Endometrial microvascular endothelial cells (primary cell): ENCODE data around the gene MTF2. TPM values are rescaled to one million over a fixed set of nuclear protein-coding genes. Genes with fewer than 3 reads are reported as not detected.

Experiments
- in situ Hi-C: cut with HindIII; loops from 2 replicates; pipeline ENCODE4 v1.10.0; 2017; ENCODE audit warnings: low sequenced_read_pairs, low pct_unique_long_range_greater_than_20kb; ENCODE audit errors: inconsistent ontology term
- total RNA-seq: library from RNA; depleted of rRNA; stranded (reverse); fragments of >200 nt; gene quantifications from one replicate; pipeline ENCODE4 v1.2.3, GENCODE V29; 2015; ENCODE audit errors: inconsistent ontology term

Gene MTF2
- total RNA-seq, 1 donor from 2014 or later = 13.8 TPM

- in situ Hi-C loops = no loop called here
Measured at GRCh38 chr1:93080179-93080823, 1.2 kb downstream of the MTF2 start.

GRCh38 chr1:93081716-93082115 is 2.6 kb downstream of the MTF2 start:
- in situ Hi-C loops = no loop called here

GRCh38 chr1:93082313-93082712 is 3.2 kb downstream of the MTF2 start:
- in situ Hi-C loops = no loop called here

GRCh38 chr1:93083979-93084378 is 4.9 kb downstream of the MTF2 start:
- in situ Hi-C loops = no loop called here

GRCh38 chr1:93087532-93087931 is 8.4 kb downstream of the MTF2 start:
- in situ Hi-C loops = no loop called here

GRCh38 chr1:93093332-93094006 is 14.4 kb downstream of the MTF2 start:
- in situ Hi-C loops = no loop called here

- in situ Hi-C loops = no loop called here
Measured at GRCh38 chr1:93095804-93096585, 16.9 kb downstream of the MTF2 start.

GRCh38 chr1:93102142-93102541 is 23.1 kb downstream of the MTF2 start:
- in situ Hi-C loops = no loop called here

- in situ Hi-C loops = no loop called here
Measured at GRCh38 chr1:93106226-93106625, 27.1 kb downstream of the MTF2 start.

- in situ Hi-C loops = no loop called here
Measured at GRCh38 chr1:93107395-93107794, 28.3 kb downstream of the MTF2 start.

GRCh38 chr1:93108335-93108734 is 29.3 kb downstream of the MTF2 start:
- in situ Hi-C loops = no loop called here

- in situ Hi-C loops = no loop called here
Measured at GRCh38 chr1:93109578-93109977, 30.5 kb downstream of the MTF2 start.

- in situ Hi-C loops = no loop called here
Measured at GRCh38 chr1:93111065-93111464, 32.0 kb downstream of the MTF2 start.

GRCh38 chr1:93111561-93111960 is 32.5 kb downstream of the MTF2 start:
- in situ Hi-C loops = no loop called here

- in situ Hi-C loops = no loop called here
Measured at GRCh38 chr1:93113127-93113526, 34.0 kb downstream of the MTF2 start.

- in situ Hi-C loops = no loop called here
Measured at GRCh38 chr1:93114391-93114790, 35.3 kb downstream of the MTF2 start.

- in situ Hi-C loops = no loop called here
Measured at GRCh38 chr1:93120614-93121013, 41.5 kb downstream of the MTF2 start.

GRCh38 chr1:93123201-93123783 is 44.2 kb downstream of the MTF2 start:
- in situ Hi-C loops = no loop called here

GRCh38 chr1:93124556-93125355 is 45.7 kb downstream of the MTF2 start:
- in situ Hi-C loops = no loop called here
